ENCODE measurements around the gene INTS11.

GRCh38 chr1:1262071-1262470, 62.4 kb downstream of the INTS11 start:
- TF ChIP-seq ELK1 (CRISPR knock-in tag; IDR thresholded peaks at IDR 0.05) (no peak), SFPQ (IDR thresholded peaks at IDR 0.05; ENCODE audit: low read depth, low read length) (no peak), ATF7 (IDR thresholded peaks at IDR 0.05) (no peak), BMI1 (IDR thresholded peaks at IDR 0.05; ENCODE audit: low read length) (no peak), MTA1 (IDR thresholded peaks at IDR 0.05; ENCODE audit: borderline replicate concordance) (no peak), ZKSCAN1 (IDR thresholded peaks at IDR 0.05; ENCODE audit: low read depth, low read length) (no peak), ZFX (CRISPR knock-in tag; IDR thresholded peaks at IDR 0.05) (no peak)
- TF ChIP-seq, protein P1, sequence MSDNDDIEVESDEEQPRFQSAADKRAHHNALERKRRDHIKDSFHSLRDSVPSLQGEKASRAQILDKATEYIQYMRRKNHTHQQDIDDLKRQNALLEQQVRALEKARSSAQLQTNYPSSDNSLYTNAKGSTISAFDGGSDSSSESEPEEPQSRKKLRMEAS (CRISPR knock-in tag; IDR thresholded peaks at IDR 0.05), result no peak

All from K562 (cell line).